HEK293T (cell line): ENCODE data around the gene CAPN8.

ENCODE experiments used
- CTCF ChIA-PET: fragments of 350-600 bp; formaldehyde crosslinking; extraction: SDS; loops from one replicate; lab custom pipeline; 2021; ENCODE audit warnings: antibody characterized with exemption, inconsistent platforms; lab: Yijun Ruan, JAX
- POLR2A ChIA-PET: fragments of 350-600 bp; formaldehyde crosslinking; extraction: SDS; loops from one replicate; lab custom pipeline; 2020; ENCODE audit warnings: antibody characterized with exemption, inconsistent platforms; lab: Yijun Ruan, JAX
- DNase-seq: peaks from one replicate; pipeline ENCODE4 v3.0.0; 2012; ENCODE audit warnings: mixed read lengths; ENCODE audit errors: extremely low spot score
- ARNT ChIP-seq: fragments of 450-650 bp; IDR thresholded peaks from 2 replicates; pipeline ENCODE4 v1.6.1; 2017; ENCODE audit warnings: mild to moderate bottlenecking
- BHLHE40 ChIP-seq: fragments of 450-650 bp; IDR thresholded peaks from 2 replicates; pipeline ENCODE4 v1.6.1; 2016; ENCODE audit warnings: mild to moderate bottlenecking, moderate library complexity, borderline replicate concordance
- CTBP1 ChIP-seq: fragments of 450-650 bp; IDR thresholded peaks from 2 replicates; pipeline ENCODE4 v1.6.1; 2016; ENCODE audit warnings: borderline replicate concordance
- ELF4 ChIP-seq: fragments of 450-650 bp; IDR thresholded peaks from 2 replicates; pipeline ENCODE4 v1.6.1; 2017; ENCODE audit warnings: antibody characterized with exemption
- FOXA1 ChIP-seq: fragments of 450-650 bp; IDR thresholded peaks from 2 replicates; pipeline ENCODE4 v1.6.1; 2016; ENCODE audit warnings: mild to moderate bottlenecking
- FOXK2 ChIP-seq: fragments of 450-650 bp; IDR thresholded peaks from 2 replicates; pipeline ENCODE4 v1.6.1; 2016; ENCODE audit warnings: mild to moderate bottlenecking
- FOXM1 ChIP-seq: fragments of 450-650 bp; IDR thresholded peaks from 2 replicates; pipeline ENCODE4 v1.6.1; 2017; ENCODE audit warnings: mild to moderate bottlenecking, borderline replicate concordance
- HDGF ChIP-seq: fragments of 450-650 bp; IDR thresholded peaks from 2 replicates; pipeline ENCODE4 v1.6.1; 2017; ENCODE audit warnings: antibody characterized with exemption, borderline replicate concordance
- L3MBTL2 ChIP-seq: fragments of 450-650 bp; conservative IDR thresholded peaks from 2 replicates; pipeline ENCODE4 v1.6.1; 2016; ENCODE audit warnings: mild to moderate bottlenecking
- LEF1 ChIP-seq: fragments of 450-650 bp; IDR thresholded peaks from 2 replicates; pipeline ENCODE4 v1.6.1; 2017; ENCODE audit warnings: mild to moderate bottlenecking, borderline replicate concordance
- NFRKB ChIP-seq: fragments of 450-650 bp; IDR thresholded peaks from 2 replicates; pipeline ENCODE4 v1.6.1; 2016; ENCODE audit warnings: mild to moderate bottlenecking, moderate library complexity
- SP1 ChIP-seq: fragments of 450-650 bp; IDR thresholded peaks from 2 replicates; pipeline ENCODE4 v1.6.1; 2017
- SUZ12 ChIP-seq: fragments of 450-650 bp; IDR thresholded peaks from 2 replicates; pipeline ENCODE4 v1.6.1; 2016; ENCODE audit warnings: mild to moderate bottlenecking
- TARDBP ChIP-seq: fragments of 450-650 bp; IDR thresholded peaks from 2 replicates; pipeline ENCODE4 v1.6.1; 2016
- ZNF384 ChIP-seq: fragments of 450-650 bp; IDR thresholded peaks from 2 replicates; pipeline ENCODE4 v1.6.1; 2016
- TF ChIP-seq, protein P1 (sequence below): fragments of 450-650 bp; IDR thresholded peaks from 2 replicates; pipeline ENCODE4 v1.6.1; 2016

Gene CAPN8

DNA sequence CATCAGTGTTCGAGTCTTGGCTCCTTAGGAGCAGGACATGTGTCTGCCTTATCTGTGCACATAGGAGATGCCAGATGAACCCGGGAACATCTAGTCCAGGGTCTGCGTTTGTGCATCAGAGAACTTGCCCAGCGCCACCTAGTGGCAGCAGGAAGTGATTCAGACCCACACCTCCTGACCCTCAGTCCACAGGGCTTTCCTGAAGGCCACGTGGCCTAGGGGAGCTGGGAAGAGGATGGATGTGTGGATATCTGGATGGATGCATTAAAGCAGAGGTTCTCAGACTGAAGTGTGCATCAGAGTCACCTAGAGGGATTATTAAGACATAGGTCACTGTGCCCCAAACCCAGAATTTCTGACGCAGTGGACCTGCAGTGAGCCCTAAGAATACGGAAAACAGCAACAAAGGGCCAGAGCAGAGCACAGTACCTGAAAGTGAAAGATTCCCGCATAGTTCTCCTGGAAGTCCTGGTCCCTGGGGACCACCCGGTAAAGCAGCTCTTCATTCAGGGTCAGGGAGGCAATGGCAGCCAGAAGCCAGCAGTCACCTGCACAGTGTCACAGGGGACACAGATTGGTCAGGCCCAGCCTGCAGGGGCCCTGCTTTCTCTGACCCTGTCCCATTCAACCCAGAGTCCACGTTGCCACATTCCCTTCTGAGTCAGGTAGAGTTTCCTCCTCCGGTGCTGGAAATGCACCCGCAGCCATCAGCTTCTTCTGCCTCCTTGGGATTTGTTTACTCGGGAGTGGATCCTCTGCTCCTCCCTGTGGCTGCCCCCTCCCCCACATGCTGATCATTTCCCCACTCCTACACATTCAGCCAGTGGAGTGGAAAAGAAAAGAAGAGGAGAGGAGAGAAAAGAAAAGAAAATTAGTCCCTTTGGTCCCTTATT lies 37.0 kb downstream of the CAPN8 start:
- POLR2A ChIA-PET: no interaction called here
- TF ChIP-seq SUZ12: no peak
- TF ChIP-seq L3MBTL2: peak; percentile 86
- no peak for TF ChIP-seq SP1
- TF ChIP-seq FOXA1: no peak
- TF ChIP-seq ARNT: no peak
- no peak for TF ChIP-seq ZNF384
- peak; percentile 90 for DNase-seq
- CTCF ChIA-PET: interaction anchor here (0.6 to 2.9 kb wide), 14 partner anchors 10 to 505 kb away, joined by 3 to 17 read pairs (median 4); no protein-coding TSS in a partner anchor

GRCh38 chr1:223622132-223622842 lies 43.2 kb downstream of the CAPN8 start:
- no peak for DNase-seq
- ChIA-PET POLR2A (no interaction called here), CTCF (interaction anchor here (0.9 to 1.8 kb wide), 2 partner anchors 65 to 66 kb away, joined by 3 to 8 read pairs; no protein-coding TSS in a partner anchor)
- TF ChIP-seq, protein P1, sequence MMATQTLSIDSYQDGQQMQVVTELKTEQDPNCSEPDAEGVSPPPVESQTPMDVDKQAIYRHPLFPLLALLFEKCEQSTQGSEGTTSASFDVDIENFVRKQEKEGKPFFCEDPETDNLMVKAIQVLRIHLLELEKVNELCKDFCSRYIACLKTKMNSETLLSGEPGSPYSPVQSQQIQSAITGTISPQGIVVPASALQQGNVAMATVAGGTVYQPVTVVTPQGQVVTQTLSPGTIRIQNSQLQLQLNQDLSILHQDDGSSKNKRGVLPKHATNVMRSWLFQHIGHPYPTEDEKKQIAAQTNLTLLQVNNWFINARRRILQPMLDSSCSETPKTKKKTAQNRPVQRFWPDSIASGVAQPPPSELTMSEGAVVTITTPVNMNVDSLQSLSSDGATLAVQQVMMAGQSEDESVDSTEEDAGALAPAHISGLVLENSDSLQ: peak; percentile 61
- no peak for TF ChIP-seq SP1

DNA sequence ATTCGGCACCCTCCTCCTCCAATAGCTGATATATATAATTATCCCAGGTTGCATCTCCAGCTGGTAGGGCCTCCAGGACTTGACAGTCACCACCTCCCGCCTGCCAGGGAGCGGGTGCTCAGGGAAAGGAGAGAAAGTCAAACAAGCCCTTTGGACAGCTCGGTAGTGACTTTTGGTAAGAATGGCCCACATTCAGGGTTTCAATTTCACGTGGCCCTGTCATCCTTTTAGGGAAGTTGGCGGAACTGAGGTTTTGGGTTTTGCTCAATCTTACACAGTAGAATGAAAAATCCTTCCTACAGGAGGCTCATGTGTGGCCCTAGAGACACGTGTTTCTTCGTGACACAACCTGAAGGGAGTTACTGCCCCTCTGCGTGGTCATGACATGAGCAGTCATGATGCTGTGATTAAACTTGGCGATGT lies 44.2 kb downstream of the CAPN8 start:
- ChIA-PET CTCF (interaction anchor here (1.8 kb wide), 1 partner anchor 65 kb away, joined by 8 read pairs; no protein-coding TSS in a partner anchor), POLR2A (no interaction called here)
- no peak for DNase-seq
- no peak for TF ChIP-seq ARNT
- TF ChIP-seq SUZ12: no peak
- no peak for TF ChIP-seq LEF1
- no peak for TF ChIP-seq ZNF384
- TF ChIP-seq SP1: no peak
- no peak for TF ChIP-seq FOXM1
- TF ChIP-seq CTBP1: no peak
- TF ChIP-seq, protein P1: no peak
- no peak for TF ChIP-seq HDGF
- no peak for TF ChIP-seq TARDBP
- no peak for TF ChIP-seq FOXA1
- TF ChIP-seq NFRKB: no peak
- no peak for TF ChIP-seq BHLHE40
- TF ChIP-seq L3MBTL2: no peak

DNA sequence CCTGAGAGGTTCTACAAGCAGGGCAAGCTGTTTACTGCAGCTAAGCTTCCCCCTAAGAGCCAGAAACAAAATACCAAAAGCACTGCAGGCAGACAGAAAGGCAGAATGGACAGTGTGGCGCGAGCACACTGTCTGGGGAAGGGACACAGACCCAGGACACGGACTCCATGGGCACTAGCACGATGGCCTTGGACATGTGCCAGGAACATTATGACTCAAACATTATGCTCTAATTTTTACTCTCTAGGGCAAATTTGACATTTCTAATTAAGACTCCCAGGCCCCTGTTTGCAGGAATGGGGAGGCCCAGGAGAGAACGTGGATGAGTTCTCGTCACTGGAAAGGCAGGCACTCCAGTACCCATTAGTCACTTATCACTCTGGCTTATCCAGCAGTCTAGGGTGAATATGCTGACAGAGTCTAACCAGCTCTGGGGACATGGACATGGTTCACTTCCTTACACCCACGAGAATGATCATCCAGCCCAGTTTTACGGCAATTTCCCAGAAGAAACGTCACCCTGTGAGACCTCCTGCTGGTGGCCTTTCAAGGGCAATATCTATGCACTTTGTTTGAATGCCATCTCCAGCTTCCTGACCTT lies 45.1 kb downstream of the CAPN8 start:
- ChIA-PET POLR2A (interaction anchor here (1.9 kb wide), 1 partner anchor 11 kb away, joined by 7 read pairs; no protein-coding TSS in a partner anchor), CTCF (interaction anchor here (1.6 to 2.7 kb wide), 3 partner anchors 63 to 64 kb away, joined by 3 to 12 read pairs (median 8); no protein-coding TSS in a partner anchor)
- no peak for DNase-seq
- TF ChIP-seq L3MBTL2: no peak
- TF ChIP-seq ARNT: no peak
- TF ChIP-seq FOXM1: no peak
- no peak for TF ChIP-seq HDGF
- TF ChIP-seq BHLHE40: no peak
- no peak for TF ChIP-seq TARDBP
- no peak for TF ChIP-seq CTBP1

DNA sequence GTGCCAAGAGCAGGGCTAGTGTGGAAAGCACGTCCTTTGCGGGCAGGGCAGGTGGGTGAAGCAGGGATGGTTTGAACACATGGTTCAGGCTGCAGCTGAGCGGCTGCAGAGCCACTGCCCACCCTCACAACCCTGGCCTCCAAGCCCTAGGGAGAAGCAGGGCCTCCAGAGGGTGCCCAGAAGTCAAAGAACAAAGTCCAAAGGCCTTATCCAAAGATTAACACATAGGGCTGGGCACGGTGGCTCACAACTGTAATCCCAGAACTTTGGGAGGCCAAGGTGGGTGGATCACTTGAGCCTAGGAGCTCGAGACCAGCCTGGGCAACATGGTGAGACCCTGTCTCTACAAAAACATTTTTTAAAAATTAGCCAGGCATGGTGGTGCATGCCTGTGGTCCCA lies 46.8 kb downstream of the CAPN8 start:
- CTCF ChIA-PET: interaction anchor here (0.6 to 3.1 kb wide), 4 partner anchors 9 to 529 kb away, joined by 3 to 13 read pairs (median 8); no protein-coding TSS in a partner anchor
- TF ChIP-seq FOXA1 (no peak), ELF4 (no peak), BHLHE40 (no peak), CTBP1 (no peak), FOXM1 (no peak), L3MBTL2 (no peak), FOXK2 (no peak), SP1 (no peak), LEF1 (no peak), SUZ12 (no peak), HDGF (no peak), ZNF384 (no peak), ARNT (no peak), TARDBP (no peak), NFRKB (no peak)
- TF ChIP-seq, protein P1: no peak
- no peak for DNase-seq
- POLR2A ChIA-PET: interaction anchor here (1.9 kb wide), 1 partner anchor 13 kb away, joined by 7 read pairs; no protein-coding TSS in a partner anchor
